Liver (tissue), 3 donors: ENCODE results near the gene RAB3GAP2.

Source experiments
- FOXA2 ChIP-seq: IDR thresholded peaks from 2 replicates; pipeline ENCODE4 v1.6.1; 2016; ENCODE audit warnings: antibody characterized with exemption
- HNF4A ChIP-seq, 2 donors: conservative IDR thresholded peaks; 2 replicates each; pipeline ENCODE4 v1.6.1; 2016; ENCODE audit warnings: antibody characterized with exemption in 2 of 2, mild to moderate bottlenecking in 2 of 2
- JUND ChIP-seq, 2 donors: IDR thresholded peaks; 2 replicates each; pipeline ENCODE4 v1.6.1; 2016; ENCODE audit warnings: antibody characterized with exemption in 2 of 2
- NR2F2 ChIP-seq: IDR thresholded peaks from 2 replicates; pipeline ENCODE4 v1.6.1; 2016; ENCODE audit warnings: antibody characterized with exemption
- RAD21 ChIP-seq, 2 donors: IDR thresholded peaks; 2 replicates each; pipeline ENCODE4 v1.6.1; 2016; ENCODE audit warnings: antibody characterized with exemption in 2 of 2, mild to moderate bottlenecking in 2 of 2
- RXRA ChIP-seq, 2 donors: IDR thresholded peaks; 2 replicates each; pipeline ENCODE4 v1.6.1; 2017 to 2018; ENCODE audit warnings: antibody characterized with exemption in 2 of 2, mild to moderate bottlenecking in 1 of 2
- SP1 ChIP-seq: IDR thresholded peaks from 2 replicates; pipeline ENCODE4 v1.6.1; 2018; ENCODE audit warnings: antibody characterized with exemption, mild to moderate bottlenecking
- TAF1 ChIP-seq: conservative IDR thresholded peaks from 2 replicates; pipeline ENCODE4 v1.6.1; 2016; ENCODE audit warnings: antibody characterized with exemption, mild to moderate bottlenecking
- YY1 ChIP-seq: IDR thresholded peaks from 2 replicates; pipeline ENCODE4 v1.6.1; 2016; ENCODE audit warnings: antibody characterized with exemption, mild to moderate bottlenecking
- TF ChIP-seq, protein P1 (sequence below): fragments of 150-350 bp; IDR thresholded peaks from 2 replicates; pipeline ENCODE4 v1.5.1; 2017; ENCODE audit warnings: improper control_type of control experiment, low read depth, low read length; ENCODE audit not compliant: missing input control
- TF ChIP-seq, protein P2 (sequence below): IDR thresholded peaks from 2 replicates; pipeline ENCODE4 v1.6.1; 2016; ENCODE audit warnings: antibody characterized with exemption
- TF ChIP-seq, protein P3 (sequence below): IDR thresholded peaks from 2 replicates; pipeline ENCODE4 v1.6.1; 2016; ENCODE audit warnings: antibody characterized with exemption, mild to moderate bottlenecking
- TF ChIP-seq, protein P4 (sequence below): IDR thresholded peaks from 2 replicates; pipeline ENCODE4 v1.6.1; 2016; ENCODE audit warnings: antibody characterized with exemption
- donor health status: healthy.
- donor health status: healthy.

DNA sequence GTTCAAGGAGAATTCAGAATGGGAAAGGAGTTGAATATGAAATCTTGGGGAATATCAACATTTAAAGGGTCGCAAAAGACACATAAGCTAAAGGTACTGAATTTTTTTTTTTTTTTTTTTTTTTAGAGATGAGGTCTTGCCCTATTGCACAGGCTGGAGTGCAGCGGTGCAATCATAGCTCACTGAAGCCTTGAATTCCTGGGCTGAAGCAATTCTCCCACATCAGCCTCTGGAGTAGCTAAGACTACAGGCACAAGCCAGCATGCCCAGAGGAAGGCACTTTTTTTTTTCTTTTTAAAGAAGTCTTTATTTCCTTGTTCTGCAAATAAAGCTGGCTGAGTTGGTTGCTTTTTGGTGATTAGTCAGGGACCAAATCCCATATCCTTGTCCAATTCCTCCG, 44.1 kb upstream of the RAB3GAP2 start:
- TF ChIP-seq, protein P1, sequence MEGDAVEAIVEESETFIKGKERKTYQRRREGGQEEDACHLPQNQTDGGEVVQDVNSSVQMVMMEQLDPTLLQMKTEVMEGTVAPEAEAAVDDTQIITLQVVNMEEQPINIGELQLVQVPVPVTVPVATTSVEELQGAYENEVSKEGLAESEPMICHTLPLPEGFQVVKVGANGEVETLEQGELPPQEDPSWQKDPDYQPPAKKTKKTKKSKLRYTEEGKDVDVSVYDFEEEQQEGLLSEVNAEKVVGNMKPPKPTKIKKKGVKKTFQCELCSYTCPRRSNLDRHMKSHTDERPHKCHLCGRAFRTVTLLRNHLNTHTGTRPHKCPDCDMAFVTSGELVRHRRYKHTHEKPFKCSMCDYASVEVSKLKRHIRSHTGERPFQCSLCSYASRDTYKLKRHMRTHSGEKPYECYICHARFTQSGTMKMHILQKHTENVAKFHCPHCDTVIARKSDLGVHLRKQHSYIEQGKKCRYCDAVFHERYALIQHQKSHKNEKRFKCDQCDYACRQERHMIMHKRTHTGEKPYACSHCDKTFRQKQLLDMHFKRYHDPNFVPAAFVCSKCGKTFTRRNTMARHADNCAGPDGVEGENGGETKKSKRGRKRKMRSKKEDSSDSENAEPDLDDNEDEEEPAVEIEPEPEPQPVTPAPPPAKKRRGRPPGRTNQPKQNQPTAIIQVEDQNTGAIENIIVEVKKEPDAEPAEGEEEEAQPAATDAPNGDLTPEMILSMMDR: no peak
- no peak for TF ChIP-seq YY1
- TF ChIP-seq, protein P2, sequence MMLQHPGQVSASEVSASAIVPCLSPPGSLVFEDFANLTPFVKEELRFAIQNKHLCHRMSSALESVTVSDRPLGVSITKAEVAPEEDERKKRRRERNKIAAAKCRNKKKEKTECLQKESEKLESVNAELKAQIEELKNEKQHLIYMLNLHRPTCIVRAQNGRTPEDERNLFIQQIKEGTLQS: no peak
- TF ChIP-seq JUND (IDR thresholded peaks at IDR 0.05): no peak
- no peak for TF ChIP-seq RAD21 (IDR thresholded peaks at IDR 0.05)
- TF ChIP-seq TAF1: no peak
- TF ChIP-seq, protein P3, sequence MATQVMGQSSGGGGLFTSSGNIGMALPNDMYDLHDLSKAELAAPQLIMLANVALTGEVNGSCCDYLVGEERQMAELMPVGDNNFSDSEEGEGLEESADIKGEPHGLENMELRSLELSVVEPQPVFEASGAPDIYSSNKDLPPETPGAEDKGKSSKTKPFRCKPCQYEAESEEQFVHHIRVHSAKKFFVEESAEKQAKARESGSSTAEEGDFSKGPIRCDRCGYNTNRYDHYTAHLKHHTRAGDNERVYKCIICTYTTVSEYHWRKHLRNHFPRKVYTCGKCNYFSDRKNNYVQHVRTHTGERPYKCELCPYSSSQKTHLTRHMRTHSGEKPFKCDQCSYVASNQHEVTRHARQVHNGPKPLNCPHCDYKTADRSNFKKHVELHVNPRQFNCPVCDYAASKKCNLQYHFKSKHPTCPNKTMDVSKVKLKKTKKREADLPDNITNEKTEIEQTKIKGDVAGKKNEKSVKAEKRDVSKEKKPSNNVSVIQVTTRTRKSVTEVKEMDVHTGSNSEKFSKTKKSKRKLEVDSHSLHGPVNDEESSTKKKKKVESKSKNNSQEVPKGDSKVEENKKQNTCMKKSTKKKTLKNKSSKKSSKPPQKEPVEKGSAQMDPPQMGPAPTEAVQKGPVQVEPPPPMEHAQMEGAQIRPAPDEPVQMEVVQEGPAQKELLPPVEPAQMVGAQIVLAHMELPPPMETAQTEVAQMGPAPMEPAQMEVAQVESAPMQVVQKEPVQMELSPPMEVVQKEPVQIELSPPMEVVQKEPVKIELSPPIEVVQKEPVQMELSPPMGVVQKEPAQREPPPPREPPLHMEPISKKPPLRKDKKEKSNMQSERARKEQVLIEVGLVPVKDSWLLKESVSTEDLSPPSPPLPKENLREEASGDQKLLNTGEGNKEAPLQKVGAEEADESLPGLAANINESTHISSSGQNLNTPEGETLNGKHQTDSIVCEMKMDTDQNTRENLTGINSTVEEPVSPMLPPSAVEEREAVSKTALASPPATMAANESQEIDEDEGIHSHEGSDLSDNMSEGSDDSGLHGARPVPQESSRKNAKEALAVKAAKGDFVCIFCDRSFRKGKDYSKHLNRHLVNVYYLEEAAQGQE: no peak
- TF ChIP-seq SP1: no peak
- TF ChIP-seq RXRA (IDR thresholded peaks at IDR 0.05): no peak
- no peak for TF ChIP-seq NR2F2
- TF ChIP-seq, protein P4, sequence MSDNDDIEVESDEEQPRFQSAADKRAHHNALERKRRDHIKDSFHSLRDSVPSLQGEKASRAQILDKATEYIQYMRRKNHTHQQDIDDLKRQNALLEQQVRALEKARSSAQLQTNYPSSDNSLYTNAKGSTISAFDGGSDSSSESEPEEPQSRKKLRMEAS: no peak
- TF ChIP-seq FOXA2: no peak
- no peak for TF ChIP-seq HNF4A (conservative IDR thresholded peaks at IDR 0.05)
